Activated CD4-positive, CD25-positive, alpha-beta regulatory T cell treated with anti-CD3 and anti-CD28 coated beads, Interleukin-2, amount 50 U/mL, for 16 hours (primary cell): ENCODE measurements around the gene RPS6KB2.
A peak's percentile ranks its signal among the peaks of the same experiment; 100 is the strongest.
"Not testable (repeated sequence)": the region's sequence is repeated elsewhere in the genome, so short reads cannot be mapped to it uniquely, and the experiment has no call there.

Experiments
- DNase-seq: peaks from one replicate; pipeline ENCODE4 v3.0.0-alpha.2; 2020; ENCODE audit warnings: low read depth, low spot score

RPS6KB2 gene

DNA sequence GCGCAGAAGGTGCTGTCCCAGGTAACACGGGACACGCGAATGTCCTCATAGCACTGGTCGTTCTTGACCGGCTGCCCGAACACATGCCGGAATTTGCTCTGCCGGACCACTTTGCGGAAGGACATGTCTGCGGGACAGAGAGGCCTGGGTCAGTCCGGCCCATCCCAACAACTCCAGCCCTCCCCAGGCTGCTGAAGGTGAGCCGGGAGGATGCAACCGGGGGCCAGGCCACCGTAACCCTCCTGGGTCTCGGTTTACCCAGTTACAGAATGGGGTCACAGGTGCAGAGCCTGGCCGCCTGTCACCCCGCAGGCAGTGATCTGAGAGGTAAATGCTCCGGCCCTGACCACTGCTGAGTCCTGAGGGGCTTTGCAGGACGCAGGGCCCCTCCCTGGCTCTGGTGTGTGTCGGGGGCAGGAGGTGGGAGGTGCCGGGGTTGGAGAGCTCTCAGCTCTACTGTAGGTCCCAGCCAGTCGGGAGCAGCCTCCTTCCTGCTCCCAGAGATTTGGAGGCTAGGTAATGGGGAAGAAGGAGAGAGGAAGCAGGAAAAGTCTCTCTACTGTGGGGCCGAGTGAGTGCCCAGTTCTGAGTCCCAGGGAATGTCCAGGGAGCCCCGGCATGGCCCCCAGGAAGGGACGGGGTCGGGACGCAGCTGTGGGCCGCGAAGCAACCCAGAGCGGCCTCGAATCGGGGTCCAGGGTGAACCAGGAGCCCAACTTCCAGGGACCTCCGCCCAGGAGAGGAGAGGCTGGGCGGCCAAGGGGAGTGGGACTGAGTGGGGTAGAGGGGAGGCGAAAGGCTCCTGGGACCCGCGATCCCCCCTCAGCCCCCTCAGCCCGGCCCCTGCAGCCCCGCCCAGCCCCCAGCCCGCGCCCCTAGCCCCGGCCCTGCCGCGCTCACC, 14.5 kb downstream of the RPS6KB2 start:
- no peak for DNase-seq

DNA sequence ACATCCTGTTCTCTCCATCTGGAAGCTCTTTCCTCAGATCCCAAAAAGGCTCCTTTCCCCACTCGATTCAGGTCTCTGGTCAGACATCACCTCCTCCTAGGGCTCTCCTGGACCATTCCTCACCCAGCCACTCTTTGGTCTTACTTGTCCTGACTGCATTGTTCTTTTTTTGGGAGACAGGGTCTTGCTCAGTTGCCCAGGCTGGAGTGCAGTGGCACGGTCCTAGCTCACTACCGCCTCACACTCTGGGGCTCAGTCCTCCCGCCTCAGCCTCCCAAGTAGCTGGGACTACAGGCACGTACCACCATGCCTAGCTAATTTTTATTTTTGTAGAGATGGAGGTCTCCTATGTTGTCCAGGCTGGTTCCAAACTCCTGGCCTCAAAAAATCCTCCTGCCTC, 17.2 kb downstream of the RPS6KB2 start:
- no peak for DNase-seq

- no peak for DNase-seq
These were observed 19.9 kb downstream of the RPS6KB2 start for GRCh38 chr11:67448220-67448609.

- DNase-seq: no peak
These were observed 21.0 kb downstream of the RPS6KB2 start for GRCh38 chr11:67449116-67449844.

- DNase-seq: no peak
These were observed 22.7 kb downstream of the RPS6KB2 start for GRCh38 chr11:67450796-67451657.

DNA sequence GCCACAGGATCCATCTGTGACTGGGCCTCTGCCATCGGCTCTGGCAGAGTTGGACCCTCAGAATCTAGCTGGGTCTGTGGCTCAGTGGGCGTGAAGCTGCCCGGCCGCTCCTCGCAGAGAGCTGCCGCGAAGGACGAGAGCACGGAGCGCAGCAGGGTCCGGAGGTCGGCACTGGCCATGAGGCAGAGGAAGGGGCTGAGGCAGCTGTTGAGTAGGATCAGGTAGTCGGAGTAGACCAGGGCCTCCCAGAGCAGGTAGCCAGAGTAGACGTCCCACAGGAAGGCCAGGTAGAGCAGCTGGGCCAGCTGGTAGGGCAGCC, 23.3 kb downstream of the RPS6KB2 start:
- no peak for DNase-seq

DNA sequence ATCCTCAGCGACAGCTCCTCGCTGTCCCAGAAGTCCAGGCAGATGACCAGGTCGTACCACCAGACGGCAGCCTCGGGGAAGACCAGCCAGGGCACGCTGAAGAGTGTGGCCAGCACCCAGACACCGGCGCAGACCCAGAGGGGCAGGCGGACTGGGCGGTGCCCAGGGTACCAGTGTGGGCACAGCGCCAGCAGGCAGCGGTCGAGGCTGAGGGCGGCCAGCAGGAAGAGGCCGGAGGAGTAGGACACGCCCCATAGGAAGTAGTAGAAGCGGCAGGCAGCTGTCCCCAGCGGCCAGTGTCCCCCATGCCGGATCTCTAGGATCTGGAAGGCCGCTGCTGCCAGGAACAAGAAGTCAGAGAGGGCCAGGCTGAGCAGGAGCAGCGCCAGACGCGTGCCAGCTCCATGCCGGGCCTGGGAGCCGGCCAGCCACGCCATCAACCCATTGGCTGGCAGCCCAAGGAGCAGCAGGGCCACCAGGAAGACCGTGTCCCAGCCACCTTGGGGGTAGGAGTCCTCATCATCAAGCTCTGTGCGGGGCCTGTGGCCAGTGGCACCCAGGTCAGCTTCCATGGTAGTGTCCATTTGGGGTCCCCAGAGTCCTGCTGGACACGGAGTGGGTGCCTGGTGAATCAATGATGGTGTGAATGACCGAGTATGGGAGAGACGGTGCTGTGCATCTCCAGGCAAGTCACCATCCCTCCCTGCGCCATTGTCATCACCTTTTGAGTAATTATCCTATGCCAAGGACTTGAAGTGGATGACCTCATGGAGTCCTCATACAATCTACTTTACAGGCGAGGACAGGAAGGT, 24.1 kb downstream of the RPS6KB2 start, which contains the start of gene GPR152:
TSS of gene GPR152 (minus strand) at position 589 of the 812 bp plus-strand sequence. CDS start at position 584, 5 bp downstream.
- no peak for DNase-seq

DNA sequence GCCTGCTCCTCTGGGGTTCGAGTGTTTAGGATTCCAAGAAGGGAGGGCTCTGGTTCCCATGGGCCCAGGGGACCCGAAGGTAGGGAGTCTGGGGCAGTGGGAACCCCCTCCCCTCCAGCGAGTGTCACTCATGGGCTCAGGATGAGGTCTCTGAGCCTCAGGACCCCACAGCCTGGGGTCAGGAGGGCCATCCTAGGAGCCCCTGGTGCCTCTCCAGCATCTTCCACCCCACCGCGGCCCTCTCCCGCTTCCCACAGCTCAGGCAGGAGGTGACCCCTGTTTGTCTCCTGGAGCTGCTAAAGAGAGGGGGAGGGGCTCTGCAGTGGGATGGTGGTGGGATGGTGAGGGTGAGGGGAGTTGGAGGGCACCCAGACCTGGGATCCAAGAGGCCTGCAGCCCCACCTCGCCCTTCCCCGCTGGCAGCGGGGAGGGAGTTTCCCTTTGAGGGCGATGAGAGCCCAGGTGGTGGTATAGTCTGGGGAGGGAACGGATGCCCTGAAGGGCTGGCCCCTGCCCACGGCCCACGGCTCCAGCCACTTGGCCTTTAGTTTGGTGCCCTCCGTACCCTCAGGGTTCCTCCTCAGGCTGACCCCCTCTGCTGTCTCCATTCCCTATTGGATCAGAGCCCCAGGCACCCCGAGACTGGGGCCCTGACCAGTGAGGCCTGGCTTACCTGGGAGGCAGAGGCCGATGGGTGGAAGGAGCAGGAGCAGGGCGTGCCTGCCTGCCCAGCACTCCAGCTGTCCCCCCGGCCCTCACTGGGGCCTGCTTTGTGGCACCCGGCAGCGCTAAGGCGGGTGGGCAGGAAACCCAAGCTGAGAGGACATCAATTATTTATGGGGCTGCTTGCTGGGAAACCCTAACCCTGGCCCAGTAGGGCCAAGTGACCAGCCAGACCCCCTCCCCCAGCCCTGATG, 25.8 kb downstream of the RPS6KB2 start:
- no peak for DNase-seq

DNA sequence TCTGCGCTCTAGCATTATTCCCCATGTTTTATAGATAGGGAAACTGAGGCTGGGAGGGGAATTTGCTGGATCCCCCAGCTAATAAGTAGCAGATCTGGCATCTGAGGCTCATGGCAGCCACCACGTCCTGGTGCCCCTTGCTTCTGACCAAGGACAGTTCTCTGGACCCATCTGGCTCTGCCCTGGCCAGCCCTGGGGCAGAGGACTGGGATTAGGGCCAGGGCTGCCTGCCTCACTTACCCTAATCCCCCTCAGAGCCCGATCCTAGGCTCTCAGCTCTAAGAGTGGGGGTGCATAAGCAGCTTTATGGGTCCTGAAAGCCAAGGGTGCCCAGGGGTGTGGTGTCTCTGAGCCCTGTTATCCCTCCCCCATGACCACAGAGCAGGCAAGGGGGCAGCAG, 26.8 kb downstream of the RPS6KB2 start, which contains the start of gene CABP4:
TSS of gene CABP4 (plus strand) at position 301 of the 400 bp plus-strand sequence. CDS start at position 371, 70 bp downstream.
- no peak for DNase-seq

DNA sequence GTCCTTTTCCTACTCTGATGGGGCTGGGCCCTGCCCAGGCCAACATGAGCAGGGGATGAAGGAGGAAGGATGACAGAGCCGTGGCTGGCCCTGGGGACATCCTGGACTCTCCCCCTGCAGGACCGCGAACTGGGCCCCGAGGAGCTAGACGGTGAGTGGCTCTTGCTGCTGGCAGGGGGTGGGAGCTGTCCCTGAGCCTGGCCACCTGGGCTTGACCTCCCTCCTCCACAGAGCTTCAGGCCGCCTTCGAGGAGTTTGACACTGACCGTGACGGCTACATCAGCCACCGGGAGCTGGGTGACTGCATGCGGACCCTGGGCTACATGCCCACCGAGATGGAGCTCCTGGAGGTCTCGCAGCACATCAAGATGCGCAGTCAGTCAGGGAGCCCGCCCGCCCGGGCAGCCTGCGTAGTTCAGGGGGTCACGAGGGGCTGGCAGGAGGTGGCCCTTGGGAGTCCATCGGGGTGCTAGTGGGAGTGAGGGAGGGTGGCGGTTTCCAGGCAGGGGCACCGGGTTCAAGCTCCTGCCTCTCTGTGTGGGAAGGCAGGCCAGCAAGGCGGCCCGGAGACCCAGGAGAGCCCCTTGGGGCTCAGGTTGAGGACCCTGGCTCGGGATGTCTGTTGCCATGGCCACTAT, 27.9 kb downstream of the RPS6KB2 start:
- DNase-seq: no peak

- DNase-seq: no peak
These were observed 29.2 kb downstream of the RPS6KB2 start for GRCh38 chr11:67457453-67457852.

- no peak for DNase-seq
These were observed 30.0 kb downstream of the RPS6KB2 start for GRCh38 chr11:67458266-67458665.

GRCh38 chr11:67463186-67463585, 34.9 kb downstream of the RPS6KB2 start:
- DNase-seq: no peak

GRCh38 chr11:67463680-67464410, 35.6 kb downstream of the RPS6KB2 start:
- DNase-seq: no peak

GRCh38 chr11:67464411-67465188, 36.3 kb downstream of the RPS6KB2 start:
- peak; percentile 85 for DNase-seq

- no peak for DNase-seq
These were observed 36.9 kb downstream of the RPS6KB2 start for GRCh38 chr11:67465189-67465510.

GRCh38 chr11:67465530-67465929, 37.2 kb downstream of the RPS6KB2 start:
- not testable (repeated sequence) for DNase-seq

- DNase-seq: no peak
These were observed 38.1 kb downstream of the RPS6KB2 start for GRCh38 chr11:67466367-67466766.
